Neural progenitor cell (in vitro differentiated cells): ENCODE measurements around the gene UGT1A4. TPM values are rescaled to one million over a fixed set of nuclear protein-coding genes. Genes with fewer than 3 reads are reported as not detected.

Experiments
- DNase-seq: peaks from one replicate; pipeline ENCODE4 v3.0.0-alpha.2; 2016; ENCODE audit warnings: low spot score
- H2AFZ ChIP-seq: fragments of 200-600 bp; sonication (generic); replicated peaks from 2 replicates; pipeline ENCODE4 v1.6.1; 2016; ENCODE audit warnings: antibody characterized with exemption
- H3F3A ChIP-seq: fragments of 200-600 bp; sonication (generic); 2 replicates; pipeline ENCODE4 v1.6.1; 2016; ENCODE audit warnings: antibody characterized with exemption, low read depth
- H3K27ac ChIP-seq: fragments of 200-600 bp; sonication (generic); 2 replicates; pipeline ENCODE4 v1.5.1; 2016; ENCODE audit warnings: mild to moderate bottlenecking
- H3K27me3 ChIP-seq: fragments of 200-600 bp; sonication (generic); 2 replicates; pipeline ENCODE4 v1.6.1; 2016; ENCODE audit warnings: mild to moderate bottlenecking, moderate library complexity
- H3K36me3 ChIP-seq: fragments of 200-600 bp; sonication (generic); 2 replicates; pipeline ENCODE4 v1.5.1; 2016
- H3K4me1 ChIP-seq: fragments of 200-600 bp; sonication (generic); 2 replicates; pipeline ENCODE4 v1.6.1; 2016; ENCODE audit warnings: mixed run types
- H3K4me2 ChIP-seq: fragments of 200-600 bp; sonication (generic); 2 replicates; pipeline ENCODE4 v1.6.1; 2016
- H3K4me3 ChIP-seq: fragments of 200-600 bp; sonication (generic); 2 replicates; pipeline ENCODE4 v1.5.1; 2016
- H3K79me2 ChIP-seq: fragments of 200-600 bp; sonication (generic); 2 replicates; pipeline ENCODE4 v1.6.1; 2016; ENCODE audit warnings: low read depth
- H3K9ac ChIP-seq: fragments of 200-600 bp; sonication (generic); 2 replicates; pipeline ENCODE4 v1.6.1; 2016
- H3K9me3 ChIP-seq: fragments of 200-600 bp; sonication (generic); 2 replicates; pipeline ENCODE4 v1.5.1; 2016; ENCODE audit warnings: low read depth
- H4K20me1 ChIP-seq: fragments of 200-600 bp; sonication (generic); 2 replicates; pipeline ENCODE4 v1.6.1; 2016; ENCODE audit warnings: low read depth
- H3K27ac Mint-ChIP-seq: 3 replicates; pipeline ENCODE4 v1.8.0; 2021; ENCODE audit warnings: mixed read lengths
- H3K27me3 Mint-ChIP-seq: 2 replicates; pipeline ENCODE4 v1.8.0; 2022; ENCODE audit warnings: low read depth, mild to moderate bottlenecking, inconsistent platforms, moderate library complexity, mixed read lengths; ENCODE audit not compliant: insufficient read depth
- H3K36me3 Mint-ChIP-seq: 3 replicates; pipeline ENCODE4 v1.8.0; 2021; ENCODE audit warnings: mixed read lengths
- H3K4me1 Mint-ChIP-seq: 3 replicates; pipeline ENCODE4 v1.8.0; 2021; ENCODE audit warnings: mixed read lengths
- H3K4me3 Mint-ChIP-seq: 3 replicates; pipeline ENCODE4 v1.8.0; 2021; ENCODE audit warnings: mild to moderate bottlenecking, moderate library complexity, mixed read lengths
- H3K9me3 Mint-ChIP-seq: 3 replicates; pipeline ENCODE4 v1.8.0; 2020; ENCODE audit warnings: mixed read lengths
- CTCF ChIP-seq: fragments of 200-600 bp; sonication (generic); IDR thresholded peaks from 2 replicates; pipeline ENCODE4 v1.5.1; 2017; ENCODE audit warnings: antibody characterized with exemption, mild to moderate bottlenecking
- EZH2 ChIP-seq: fragments of 200-600 bp; sonication (generic); IDR thresholded peaks from 2 replicates; pipeline ENCODE4 v1.6.1; 2017; ENCODE audit warnings: antibody characterized with exemption, mild to moderate bottlenecking, moderate library complexity
- EZH2phosphoT487 ChIP-seq: fragments of 200-600 bp; sonication (generic); IDR thresholded peaks from 2 replicates; pipeline ENCODE4 v1.6.1; 2017; ENCODE audit warnings: antibody characterized with exemption
- total RNA-seq: library from RNA; depleted of rRNA; stranded (reverse); fragments of >200 nt; gene quantifications from 2 replicates; pipeline ENCODE4 v1.2.3, GENCODE V29; 2015; ENCODE audit warnings: low replicate concordance

UGT1A4 gene
- total RNA-seq, 1 donor from 2014 or later: not detected

- DNase-seq: peak; percentile 85
- H3K27ac Mint-ChIP-seq: no peak overlapping the region
- no peaks in the 10 kb centered on the region for H3K36me3 Mint-ChIP-seq
- no peak overlapping the region for H3K4me3 Mint-ChIP-seq
- TF ChIP-seq EZH2 (no peak), CTCF (peak; percentile 93), EZH2phosphoT487 (no peak)
- H3K4me2 ChIP-seq: no peak overlapping the region
- no peak overlapping the region for H3K4me3 ChIP-seq
- H3K4me1 Mint-ChIP-seq: peaks cover 1% of the 10 kb centered on the region
- no peaks in the 10 kb centered on the region for H3K79me2 ChIP-seq
- no peaks in the 10 kb centered on the region for H3K27me3 ChIP-seq
- H4K20me1 ChIP-seq: no peaks in the 10 kb centered on the region
- H3K27ac ChIP-seq: no peak overlapping the region
- H3K9me3 ChIP-seq: no peaks in the 10 kb centered on the region
- H2AFZ ChIP-seq: peak overlapping the region; percentile 23
- H3K27me3 Mint-ChIP-seq: peaks cover 3% of the 10 kb centered on the region
- no peaks in the 10 kb centered on the region for H3K9me3 Mint-ChIP-seq
- H3K4me1 ChIP-seq: no peaks in the 10 kb centered on the region
- H3K9ac ChIP-seq: no peak overlapping the region
- no peaks in the 10 kb centered on the region for H3K36me3 ChIP-seq
- no peaks in the 10 kb centered on the region for H3F3A ChIP-seq
Measured at GRCh38 chr2:233711312-233712008, 7.1 kb upstream of the UGT1A4 start.

- no peaks in the 10 kb centered on the region for H3K4me1 ChIP-seq
- H3K4me1 Mint-ChIP-seq: peaks cover 5% of the 10 kb centered on the region
- no peaks in the 10 kb centered on the region for H3K9me3 ChIP-seq
- peaks cover 3% of the 10 kb centered on the region for H3K27me3 Mint-ChIP-seq
- H3K4me3 Mint-ChIP-seq: peak within 1 kb of the TSS; percentile 36
- no peaks in the 10 kb centered on the region for H3K79me2 ChIP-seq
- no peaks in the 10 kb centered on the region for H3F3A ChIP-seq
- no peaks in the 10 kb centered on the region for H3K36me3 Mint-ChIP-seq
- H2AFZ ChIP-seq: no peak within 1 kb of the TSS
- TF ChIP-seq EZH2 (no peak), EZH2phosphoT487 (no peak), CTCF (no peak)
- no peak within 1 kb of the TSS for H3K4me2 ChIP-seq
- H3K4me3 ChIP-seq: no peak within 1 kb of the TSS
- no peaks in the 10 kb centered on the region for H3K27me3 ChIP-seq
- H3K27ac Mint-ChIP-seq: no peak within 1 kb of the TSS
- no peaks in the 10 kb centered on the region for H3K9me3 Mint-ChIP-seq
- H3K9ac ChIP-seq: no peak within 1 kb of the TSS
- no peaks in the 10 kb centered on the region for H4K20me1 ChIP-seq
- DNase-seq: no peak
- H3K27ac ChIP-seq: no peak within 1 kb of the TSS
- no peaks in the 10 kb centered on the region for H3K36me3 ChIP-seq
Measured at GRCh38 chr2:233712611-233713261, 5.8 kb upstream of the UGT1A4 start, which contains the start of gene UGT1A5. Gene UGT1A5 (plus strand): TSS chr2:233712907. CDS start chr2:233712992, 85 bp downstream.

- Histone ChIP-seq H3K79me2 (no peaks in the 10 kb centered on the region), H3K9ac (no peak overlapping the region), H3K27me3 (no peaks in the 10 kb centered on the region), H3K27ac (no peak overlapping the region), H4K20me1 (no peaks in the 10 kb centered on the region), H3F3A (no peaks in the 10 kb centered on the region), H3K4me3 (no peak overlapping the region), H3K36me3 (no peaks in the 10 kb centered on the region), H2AFZ (no peak overlapping the region), H3K4me2 (no peak overlapping the region), H3K9me3 (no peaks in the 10 kb centered on the region), H3K4me1 (no peaks in the 10 kb centered on the region)
- Mint-ChIP-seq H3K4me3 (no peak overlapping the region), H3K9me3 (peaks cover 2% of the 10 kb centered on the region), H3K4me1 (peaks cover 5% of the 10 kb centered on the region), H3K27me3 (peaks cover 3% of the 10 kb centered on the region), H3K27ac (no peak overlapping the region), H3K36me3 (no peaks in the 10 kb centered on the region)
- TF ChIP-seq EZH2: no peak
- no peak for TF ChIP-seq CTCF
- no peak for TF ChIP-seq EZH2phosphoT487
- DNase-seq: no peak
Measured at GRCh38 chr2:233713262-233713615, 5.3 kb upstream of the UGT1A4 start.
